Measurements from ENCODE around the gene CAMK2A.

The CAMK2A gene

GRCh38 chr5:150309101-150309885 lies 19.7 kb upstream of the CAMK2A start:
- Mint-ChIP-seq H3K9me3 (no peaks in the 10 kb centered on the region), H3K4me1 (ENCODE audit: low read depth) (peaks cover 5% of the 10 kb centered on the region), H3K36me3 (ENCODE audit: low read depth) (no peaks in the 10 kb centered on the region), H3K27ac (no peak overlapping the region), H3K4me3 (no peak overlapping the region), H3K27me3 (ENCODE audit: low read depth) (peaks cover 31% of the 10 kb centered on the region)

GRCh38 chr5:150307617-150308426 lies 18.2 kb upstream of the CAMK2A start:
- Mint-ChIP-seq H3K9me3 (no peaks in the 10 kb centered on the region), H3K27ac (no peak overlapping the region)

GRCh38 chr5:150306775-150307174 lies 17.2 kb upstream of the CAMK2A start:
- no peaks in the 10 kb centered on the region for H3K36me3 Mint-ChIP-seq (ENCODE audit: low read depth)
- H3K4me3 Mint-ChIP-seq, result no peak overlapping the region
- H3K27ac Mint-ChIP-seq, result no peak overlapping the region
- peaks cover 43% of the 10 kb centered on the region for H3K27me3 Mint-ChIP-seq (ENCODE audit: low read depth)
- no peaks in the 10 kb centered on the region for H3K9me3 Mint-ChIP-seq
- peaks cover 3% of the 10 kb centered on the region for H3K4me1 Mint-ChIP-seq (ENCODE audit: low read depth)

More at GRCh38 chr5:150307617-150308426, 18.2 kb upstream of the CAMK2A start:
- Mint-ChIP-seq H3K4me1 (ENCODE audit: low read depth) (peaks cover 3% of the 10 kb centered on the region), H3K27me3 (ENCODE audit: low read depth) (peaks cover 45% of the 10 kb centered on the region), H3K4me3 (no peak overlapping the region), H3K36me3 (ENCODE audit: low read depth) (no peaks in the 10 kb centered on the region)

GRCh38 chr5:150305557-150305956 lies 16.0 kb upstream of the CAMK2A start:
- Mint-ChIP-seq H3K36me3 (ENCODE audit: low read depth) (no peaks in the 10 kb centered on the region), H3K27ac (no peak overlapping the region), H3K9me3 (no peaks in the 10 kb centered on the region), H3K4me1 (ENCODE audit: low read depth) (peaks cover 3% of the 10 kb centered on the region), H3K4me3 (no peak overlapping the region), H3K27me3 (ENCODE audit: low read depth) (peaks cover 52% of the 10 kb centered on the region)

- H3K9me3 Mint-ChIP-seq, result no peaks in the 10 kb centered on the region
- H3K27ac Mint-ChIP-seq, result no peak overlapping the region
Observed at GRCh38 chr5:150305095-150305494, 15.5 kb upstream of the CAMK2A start.

DNA sequence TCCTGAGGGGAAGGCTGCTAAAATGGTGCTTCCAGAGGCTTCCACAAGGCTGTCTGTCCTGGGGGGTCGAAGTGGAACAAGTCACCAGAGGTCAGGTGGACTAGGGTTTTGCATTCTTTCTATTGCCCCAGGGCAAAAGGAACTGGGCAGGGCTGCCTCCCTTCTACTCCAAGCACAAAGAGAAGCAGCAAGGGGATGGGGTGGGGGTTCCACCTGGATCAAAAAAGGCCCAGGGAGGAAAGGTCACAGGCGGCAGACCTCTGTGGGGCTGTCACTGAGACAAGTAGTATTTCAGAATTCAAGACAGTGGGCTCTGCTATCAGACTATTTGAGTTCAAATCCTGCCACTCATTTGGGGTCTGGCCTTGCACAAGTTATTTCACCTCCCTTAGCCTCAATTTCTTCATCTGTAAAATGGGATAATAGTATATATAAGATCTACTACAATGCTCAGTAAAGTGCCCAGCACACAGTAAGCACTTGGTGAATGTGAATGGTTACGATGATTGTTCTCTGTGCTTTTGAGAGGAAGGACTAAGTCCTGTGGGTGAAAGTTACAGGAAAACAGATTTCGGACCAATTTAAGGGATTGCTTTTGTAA lies 15.0 kb upstream of the CAMK2A start:
- no peak overlapping the region for H3K27ac Mint-ChIP-seq
- no peak overlapping the region for H3K4me3 Mint-ChIP-seq
- no peaks in the 10 kb centered on the region for H3K36me3 Mint-ChIP-seq (ENCODE audit: low read depth)
- no peaks in the 10 kb centered on the region for H3K9me3 Mint-ChIP-seq
- H3K27me3 Mint-ChIP-seq (ENCODE audit: low read depth), result peaks cover 54% of the 10 kb centered on the region
- H3K4me1 Mint-ChIP-seq (ENCODE audit: low read depth), result peaks cover 5% of the 10 kb centered on the region

More at GRCh38 chr5:150305095-150305494, 15.5 kb upstream of the CAMK2A start:
- peaks cover 55% of the 10 kb centered on the region for H3K27me3 Mint-ChIP-seq (ENCODE audit: low read depth)
- peaks cover 3% of the 10 kb centered on the region for H3K4me1 Mint-ChIP-seq (ENCODE audit: low read depth)
- no peaks in the 10 kb centered on the region for H3K36me3 Mint-ChIP-seq (ENCODE audit: low read depth)
- H3K4me3 Mint-ChIP-seq, result no peak overlapping the region

DNA sequence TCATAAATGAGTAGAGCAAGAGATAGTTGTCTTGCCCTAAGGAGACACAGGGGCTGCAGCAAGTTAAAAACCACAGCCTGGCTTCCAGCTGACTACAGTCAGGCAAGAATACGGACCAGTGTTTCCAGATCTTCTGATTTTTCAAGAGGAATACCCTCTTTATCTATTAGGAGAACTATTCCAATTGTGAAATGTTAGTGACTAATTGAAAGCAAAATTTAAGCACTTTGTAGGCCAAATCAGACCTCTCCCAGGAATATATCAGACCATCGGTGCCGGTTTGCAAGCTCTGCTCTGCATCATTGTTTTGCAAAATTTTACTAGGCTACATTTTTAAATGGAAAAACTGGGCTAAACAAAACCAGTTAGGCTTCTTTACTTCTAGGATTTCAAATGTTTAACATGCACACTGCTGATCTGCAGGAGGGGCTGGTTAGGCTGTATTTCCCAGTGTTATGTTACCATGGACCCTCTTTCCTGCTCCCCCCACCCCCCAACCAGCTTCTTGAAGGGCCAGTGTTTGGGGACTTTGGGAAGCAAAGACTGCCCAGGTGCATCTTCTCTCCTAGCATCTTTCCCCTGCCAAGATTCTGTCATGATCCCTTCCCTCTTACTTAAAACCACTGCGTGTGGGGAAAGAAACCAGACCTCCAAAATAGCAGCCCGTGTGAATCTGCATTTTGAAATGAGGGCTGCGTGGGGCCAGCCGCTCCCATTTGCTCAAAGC lies 14.2 kb upstream of the CAMK2A start:
- Mint-ChIP-seq H3K27ac (no peak overlapping the region), H3K36me3 (ENCODE audit: low read depth) (no peaks in the 10 kb centered on the region), H3K4me1 (ENCODE audit: low read depth) (peaks cover 5% of the 10 kb centered on the region), H3K9me3 (no peaks in the 10 kb centered on the region), H3K4me3 (no peak overlapping the region), H3K27me3 (ENCODE audit: low read depth) (peaks cover 52% of the 10 kb centered on the region)

DNA sequence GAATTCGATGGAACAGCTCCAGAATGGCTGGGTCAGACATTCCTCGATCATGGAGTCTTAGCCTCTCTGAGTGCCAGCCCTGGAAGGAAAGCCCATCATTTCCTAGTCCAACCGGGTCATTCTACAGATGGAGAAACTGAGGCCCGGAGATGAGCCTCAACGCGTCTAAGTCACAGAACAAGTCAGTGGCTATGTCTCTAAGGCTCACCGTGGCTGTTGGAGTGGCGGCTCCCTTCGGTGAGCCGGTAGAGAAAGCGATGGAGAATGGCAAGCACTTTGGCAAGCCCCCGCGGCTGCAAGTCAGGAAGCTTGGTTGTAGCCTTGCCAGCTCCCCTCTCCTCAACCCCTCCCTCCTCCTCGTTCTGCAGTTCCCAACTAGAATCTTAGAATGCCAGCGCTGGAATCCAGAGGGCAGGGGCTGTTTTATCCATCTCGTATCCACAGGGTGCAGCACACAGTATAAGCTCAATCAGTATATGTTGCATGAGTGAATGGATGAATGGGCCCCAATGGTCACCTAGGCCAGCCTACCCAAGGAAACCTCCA lies 13.6 kb upstream of the CAMK2A start:
- Mint-ChIP-seq H3K27me3 (ENCODE audit: low read depth) (peaks cover 51% of the 10 kb centered on the region), H3K4me3 (no peak overlapping the region), H3K9me3 (no peaks in the 10 kb centered on the region), H3K4me1 (ENCODE audit: low read depth) (peaks cover 5% of the 10 kb centered on the region), H3K27ac (no peak overlapping the region), H3K36me3 (ENCODE audit: low read depth) (no peaks in the 10 kb centered on the region)

DNA sequence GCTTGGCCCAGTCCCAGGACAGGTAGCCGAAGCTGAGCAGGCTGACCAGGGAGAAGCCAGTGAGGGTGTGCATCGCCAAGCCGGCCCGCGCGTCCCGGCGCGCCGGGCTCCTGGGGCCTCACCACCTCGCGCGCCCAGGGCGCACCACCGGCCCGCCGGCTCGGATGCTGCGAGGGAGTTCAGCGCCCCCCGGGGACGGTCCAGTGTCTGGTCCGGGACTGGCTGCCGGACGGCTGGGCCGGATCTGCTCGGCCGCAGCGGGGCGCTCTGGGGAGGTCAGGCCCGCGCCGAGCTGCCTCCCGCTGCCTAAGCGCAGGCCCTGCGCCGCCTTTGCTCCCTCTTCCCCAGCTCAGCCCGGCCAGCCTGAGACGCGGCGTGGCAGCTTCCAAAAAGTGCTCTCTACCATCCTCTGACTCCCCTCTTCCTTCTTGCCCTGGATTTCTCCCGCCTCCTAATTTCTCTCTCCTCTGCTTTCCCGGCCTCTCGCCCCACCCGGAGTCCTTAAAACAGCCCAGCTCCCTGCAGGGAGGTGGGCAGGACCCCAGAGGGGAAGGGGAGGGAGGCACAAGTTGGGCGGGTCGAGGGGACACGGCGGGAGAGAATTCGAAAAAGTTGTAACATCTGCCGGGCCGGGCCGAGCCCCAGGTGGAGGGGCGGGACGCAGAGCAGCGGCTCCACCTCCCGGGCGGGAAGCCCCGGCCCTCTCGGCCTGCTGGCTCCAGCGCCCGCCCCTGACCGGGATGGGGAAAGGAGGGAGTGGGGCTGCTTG lies 12.9 kb upstream of the CAMK2A start, which contains the start of gene ARSI:
Gene ARSI (minus strand): TSS at position 605 of the 769 bp plus-strand sequence. CDS start 532 bp downstream, at position 73.
- H3K4me3 Mint-ChIP-seq, result no peak within 1 kb of the TSS

GRCh38 chr5:150301901-150302300 lies 12.3 kb upstream of the CAMK2A start:
- no peaks in the 10 kb centered on the region for H3K9me3 Mint-ChIP-seq
- H3K4me3 Mint-ChIP-seq, result no peak overlapping the region
- H3K27ac Mint-ChIP-seq, result no peak overlapping the region

More for the DNA sequence above, 12.9 kb upstream of the CAMK2A start, which contains the start of gene ARSI:
- H3K9me3 Mint-ChIP-seq, result no peaks in the 10 kb centered on the region
- H3K36me3 Mint-ChIP-seq (ENCODE audit: low read depth), result no peaks in the 10 kb centered on the region
- peaks cover 5% of the 10 kb centered on the region for H3K4me1 Mint-ChIP-seq (ENCODE audit: low read depth)
- peaks cover 47% of the 10 kb centered on the region for H3K27me3 Mint-ChIP-seq (ENCODE audit: low read depth)
- H3K27ac Mint-ChIP-seq, result no peak within 1 kb of the TSS

GRCh38 chr5:150301170-150301505 lies 11.6 kb upstream of the CAMK2A start:
- Mint-ChIP-seq H3K4me3 (no peak overlapping the region), H3K27me3 (ENCODE audit: low read depth) (peaks cover 47% of the 10 kb centered on the region), H3K4me1 (ENCODE audit: low read depth) (peaks cover 5% of the 10 kb centered on the region), H3K27ac (no peak overlapping the region), H3K36me3 (ENCODE audit: low read depth) (no peaks in the 10 kb centered on the region), H3K9me3 (no peaks in the 10 kb centered on the region)

More at GRCh38 chr5:150301901-150302300, 12.3 kb upstream of the CAMK2A start:
- Mint-ChIP-seq H3K36me3 (ENCODE audit: low read depth) (no peaks in the 10 kb centered on the region), H3K4me1 (ENCODE audit: low read depth) (peaks cover 5% of the 10 kb centered on the region), H3K27me3 (ENCODE audit: low read depth) (peaks cover 47% of the 10 kb centered on the region)

GRCh38 chr5:150300496-150301169 lies 11.1 kb upstream of the CAMK2A start:
- no peak overlapping the region for H3K27ac Mint-ChIP-seq
- H3K9me3 Mint-ChIP-seq, result no peaks in the 10 kb centered on the region
- H3K27me3 Mint-ChIP-seq (ENCODE audit: low read depth), result peaks cover 45% of the 10 kb centered on the region
- H3K4me1 Mint-ChIP-seq (ENCODE audit: low read depth), result peaks cover 4% of the 10 kb centered on the region
- H3K36me3 Mint-ChIP-seq (ENCODE audit: low read depth), result no peaks in the 10 kb centered on the region
- no peak overlapping the region for H3K4me3 Mint-ChIP-seq
